ENCODE results near the gene MFRP. TPM values are rescaled to one million over a fixed set of nuclear protein-coding genes. Genes with fewer than 3 reads are reported as not detected.

The MFRP gene
- total and polyA plus RNA-seq, 9 of the 15 experiments (the other 6 are each of a cell fraction or from before 2014, with no cell fraction given): not detected

DNA sequence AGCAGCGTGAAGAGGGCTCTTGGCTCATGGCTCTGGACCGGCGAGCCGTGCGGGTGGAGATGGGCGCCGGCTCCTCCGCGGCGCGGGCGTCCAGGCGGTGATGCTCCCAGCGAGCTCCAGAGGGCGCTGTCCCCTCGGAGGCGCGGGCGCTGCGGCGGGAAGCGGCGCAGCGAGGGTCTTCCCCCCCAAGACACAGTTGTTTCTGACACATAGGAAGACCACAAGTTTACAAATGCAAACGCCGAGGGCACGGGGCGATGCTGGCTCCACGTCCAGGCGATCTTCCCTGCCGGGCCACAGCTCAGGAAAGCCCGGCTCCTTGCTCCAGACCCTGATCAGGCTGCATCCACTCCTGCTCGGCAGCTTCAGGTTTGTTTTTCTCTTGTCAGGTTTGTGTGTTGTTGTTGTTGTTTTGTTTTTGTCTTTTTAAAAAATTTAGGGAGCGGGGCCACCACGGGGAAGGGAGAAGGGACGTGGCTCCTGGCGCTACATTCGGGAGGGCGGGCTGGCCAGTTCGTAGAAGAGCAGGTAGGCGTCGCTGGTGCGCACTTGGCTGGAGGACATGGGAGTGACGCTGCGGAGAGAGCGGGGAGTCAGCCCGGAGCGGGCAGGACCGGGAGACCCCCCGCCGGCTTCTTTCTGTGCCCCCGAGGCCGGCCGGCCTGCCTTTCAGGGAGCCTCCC is 10.0 kb upstream of the MFRP start (continued):
- TF ChIP-seq, protein P1, sequence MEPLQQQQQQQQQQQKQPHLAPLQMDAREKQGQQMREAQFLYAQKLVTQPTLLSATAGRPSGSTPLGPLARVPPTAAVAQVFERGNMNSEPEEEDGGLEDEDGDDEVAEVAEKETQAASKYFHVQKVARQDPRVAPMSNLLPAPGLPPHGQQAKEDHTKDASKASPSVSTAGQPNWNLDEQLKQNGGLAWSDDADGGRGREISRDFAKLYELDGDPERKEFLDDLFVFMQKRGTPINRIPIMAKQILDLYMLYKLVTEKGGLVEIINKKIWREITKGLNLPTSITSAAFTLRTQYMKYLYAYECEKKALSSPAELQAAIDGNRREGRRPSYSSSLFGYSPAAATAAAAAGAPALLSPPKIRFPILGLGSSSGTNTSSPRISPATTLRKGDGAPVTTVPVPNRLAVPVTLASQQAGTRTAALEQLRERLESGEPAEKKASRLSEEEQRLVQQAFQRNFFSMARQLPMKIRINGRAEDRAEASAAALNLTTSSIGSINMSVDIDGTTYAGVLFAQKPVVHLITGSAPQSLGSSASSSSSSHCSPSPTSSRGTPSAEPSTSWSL (CRISPR knock-in tag; IDR thresholded peaks at IDR 0.05; ENCODE audit: borderline replicate concordance): no peak
- TF ChIP-seq MYC (IDR thresholded peaks at IDR 0.05; ENCODE audit: low read depth, low read length): 0 out of 2 replicates have a peak, but pooled peaks have one; percentile 14
- TF ChIP-seq MYC (CRISPR knock-in tag; IDR thresholded peaks at IDR 0.05; ENCODE audit: borderline replicate concordance, low read depth): no peak
- TF ChIP-seq STAG1 (CRISPR knock-in tag; IDR thresholded peaks at IDR 0.05; ENCODE audit: borderline replicate concordance): no peak; the same call in 1 of the 2 replicates
- TF ChIP-seq NFIC (IDR thresholded peaks at IDR 0.05): peak; percentile 82
- no peak for TF ChIP-seq NFXL1 (CRISPR knock-in tag; IDR thresholded peaks at IDR 0.05)
- TF ChIP-seq U2AF2 (optimal IDR thresholded peaks at IDR 0.05; ENCODE audit: low read depth, low read length): no peak
- TF ChIP-seq CXXC5 (CRISPR knock-in tag; IDR thresholded peaks at IDR 0.05): peak; percentile 73
- TF ChIP-seq, protein P2, sequence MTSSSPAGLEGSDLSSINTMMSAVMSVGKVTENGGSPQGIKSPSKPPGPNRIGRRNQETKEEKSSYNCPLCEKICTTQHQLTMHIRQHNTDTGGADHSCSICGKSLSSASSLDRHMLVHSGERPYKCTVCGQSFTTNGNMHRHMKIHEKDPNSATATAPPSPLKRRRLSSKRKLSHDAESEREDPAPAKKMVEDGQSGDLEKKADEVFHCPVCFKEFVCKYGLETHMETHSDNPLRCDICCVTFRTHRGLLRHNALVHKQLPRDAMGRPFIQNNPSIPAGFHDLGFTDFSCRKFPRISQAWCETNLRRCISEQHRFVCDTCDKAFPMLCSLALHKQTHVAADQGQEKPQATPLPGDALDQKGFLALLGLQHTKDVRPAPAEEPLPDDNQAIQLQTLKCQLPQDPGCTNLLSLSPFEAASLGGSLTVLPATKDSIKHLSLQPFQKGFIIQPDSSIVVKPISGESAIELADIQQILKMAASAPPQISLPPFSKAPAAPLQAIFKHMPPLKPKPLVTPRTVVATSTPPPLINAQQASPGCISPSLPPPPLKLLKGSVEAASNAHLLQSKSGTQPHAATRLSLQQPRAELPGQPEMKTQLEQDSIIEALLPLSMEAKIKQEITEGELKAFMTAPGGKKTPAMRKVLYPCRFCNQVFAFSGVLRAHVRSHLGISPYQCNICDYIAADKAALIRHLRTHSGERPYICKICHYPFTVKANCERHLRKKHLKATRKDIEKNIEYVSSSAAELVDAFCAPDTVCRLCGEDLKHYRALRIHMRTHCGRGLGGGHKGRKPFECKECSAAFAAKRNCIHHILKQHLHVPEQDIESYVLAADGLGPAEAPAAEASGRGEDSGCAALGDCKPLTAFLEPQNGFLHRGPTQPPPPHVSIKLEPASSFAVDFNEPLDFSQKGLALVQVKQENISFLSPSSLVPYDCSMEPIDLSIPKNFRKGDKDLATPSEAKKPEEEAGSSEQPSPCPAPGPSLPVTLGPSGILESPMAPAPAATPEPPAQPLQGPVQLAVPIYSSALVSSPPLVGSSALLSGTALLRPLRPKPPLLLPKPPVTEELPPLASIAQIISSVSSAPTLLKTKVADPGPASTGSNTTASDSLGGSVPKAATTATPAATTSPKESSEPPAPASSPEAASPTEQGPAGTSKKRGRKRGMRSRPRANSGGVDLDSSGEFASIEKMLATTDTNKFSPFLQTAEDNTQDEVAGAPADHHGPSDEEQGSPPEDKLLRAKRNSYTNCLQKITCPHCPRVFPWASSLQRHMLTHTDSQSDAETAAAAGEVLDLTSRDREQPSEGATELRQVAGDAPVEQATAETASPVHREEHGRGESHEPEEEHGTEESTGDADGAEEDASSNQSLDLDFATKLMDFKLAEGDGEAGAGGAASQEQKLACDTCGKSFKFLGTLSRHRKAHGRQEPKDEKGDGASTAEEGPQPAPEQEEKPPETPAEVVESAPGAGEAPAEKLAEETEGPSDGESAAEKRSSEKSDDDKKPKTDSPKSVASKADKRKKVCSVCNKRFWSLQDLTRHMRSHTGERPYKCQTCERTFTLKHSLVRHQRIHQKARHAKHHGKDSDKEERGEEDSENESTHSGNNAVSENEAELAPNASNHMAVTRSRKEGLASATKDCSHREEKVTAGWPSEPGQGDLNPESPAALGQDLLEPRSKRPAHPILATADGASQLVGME (CRISPR knock-in tag; IDR thresholded peaks at IDR 0.05): no peak
- no peak for TF ChIP-seq NELFE (IDR thresholded peaks at IDR 0.05; ENCODE audit: insufficient read depth, insufficient read length)
- TF ChIP-seq CSDE1 (IDR thresholded peaks at IDR 0.05): no peak
- TF ChIP-seq KLF16 (IDR thresholded peaks at IDR 0.05): no peak
- TF ChIP-seq ZNF518B (CRISPR knock-in tag; IDR thresholded peaks at IDR 0.05): no peak
- no peak for TF ChIP-seq HIVEP1 (CRISPR knock-in tag; IDR thresholded peaks at IDR 0.05)
- no peak for TF ChIP-seq COPS2 (conservative IDR thresholded peaks at IDR 0.05)
- TF ChIP-seq ZNF347 (CRISPR knock-in tag; IDR thresholded peaks at IDR 0.05; ENCODE audit: low read depth): no peak

Measured in K562 (cell line).